HepG2 (cell line): Measurements from ENCODE around the gene LYZL2. TPM values are rescaled to one million over a fixed set of nuclear protein-coding genes. Genes with fewer than 3 reads are reported as not detected.
"Not testable (repeated sequence)": the region's sequence is repeated elsewhere in the genome, so short reads cannot be mapped to it uniquely, and the experiment has no call there.

Experiments used
- ATAC-seq: fragments of 200-7000 bp; cut with Tn5 transposase; 3 replicates; pipeline ENCODE4 v1.9.1; 2020; ENCODE audit warnings: mild to moderate bottlenecking, moderate library complexity
- BruUV-seq: library from RNA; stranded (reverse); fragments of 400-500 nt; replicated peaks from 2 replicates; lab custom pipeline; 2021; lab: Mats Ljungman, UMichigan
- CTCF ChIA-PET: fragments of 300-600 bp; formaldehyde crosslinking; extraction: SDS; loops from one replicate; lab custom pipeline; 2021; ENCODE audit warnings: low total read pairs, inconsistent platforms, low intra/inter-chr PET ratio; lab: Yijun Ruan, JAX
- POLR2A ChIA-PET: fragments of 350-600 bp; sonication (Branson Sonifier 250); formaldehyde crosslinking; loops from one replicate; lab custom pipeline; 2020; ENCODE audit warnings: antibody characterized with exemption, inconsistent platforms; lab: Yijun Ruan, JAX
- DNase-seq: peaks from one replicate; pipeline ENCODE4 v3.0.0-alpha.2; 2015; ENCODE audit warnings: low spot score
- FAIRE-seq: peaks from 3 replicates; lab custom pipeline; 2011; peaks lifted over from hg19 to GRCh38; lab: Jason Lieb, UNC
- H2AFZ ChIP-seq: one replicate; pipeline ENCODE4 v1.6.1; 2011; ENCODE audit warnings: low read length, inconsistent platforms
- H3K27ac ChIP-seq: fragments of 300-600 bp; 3 replicates; pipeline ENCODE4 v1.8.0; 2011; ENCODE audit warnings: mixed run types, mild to moderate bottlenecking, mixed read lengths, low read length, inconsistent platforms; ENCODE audit not compliant: insufficient read depth; ENCODE audit errors: extremely low read length
- H3K27me3 ChIP-seq, 2 experiments: fragments of 200-600 bp in 1 of 2; 2 replicates in 1 of 2; 3 replicates in 1 of 2; pipeline versions ENCODE4 v1.6.0 to v1.8.0; 2011; ENCODE audit warnings: low read length in 2 of 2, mild to moderate bottlenecking in 2 of 2, moderate library complexity in 2 of 2, inconsistent platforms in 1 of 2; ENCODE audit not compliant: insufficient read depth in 2 of 2, control insufficient read depth in 1 of 2
- H3K36me3 ChIP-seq, 2 experiments: fragments of 200-600 bp in 1 of 2; replicated peaks in 1 of 2; 2 replicates in 1 of 2; 3 replicates in 1 of 2; pipeline versions ENCODE4 v1.5.1 to v1.8.0; 2011; ENCODE audit warnings: low read length in 2 of 2, inconsistent platforms in 1 of 2; ENCODE audit not compliant: insufficient read depth in 2 of 2, control insufficient read depth in 1 of 2
- H3K4me1 ChIP-seq: 2 replicates; pipeline ENCODE4 v1.5.1; 2012; ENCODE audit warnings: low read length, inconsistent platforms; ENCODE audit not compliant: insufficient read depth
- H3K4me2 ChIP-seq: 2 replicates; pipeline ENCODE4 v1.6.0; 2011; ENCODE audit warnings: low read depth, low read length, inconsistent platforms
- H3K4me3 ChIP-seq, 3 experiments: fragments of 200-600 bp in 1 of 3; sonication (generic), shearing (Covaris generic) in 1 of 3; replicated peaks in 1 of 3; 2 replicates each; pipeline ENCODE4 v1.5.1; 2011 to 2016; ENCODE audit warnings: low read length in 3 of 3, inconsistent platforms in 2 of 3, low read depth in 2 of 3, mild to moderate bottlenecking in 2 of 3, control low read depth in 1 of 3, mixed read lengths in 1 of 3; ENCODE audit not compliant: insufficient read depth in 1 of 3
- H3K79me2 ChIP-seq: one replicate; pipeline ENCODE4 v1.6.1; 2011; ENCODE audit warnings: low read length, inconsistent platforms; ENCODE audit not compliant: insufficient read depth
- H3K9ac ChIP-seq: 2 replicates; pipeline ENCODE4 v1.6.0; 2011; ENCODE audit warnings: mild to moderate bottlenecking, low read depth, low read length, inconsistent platforms; ENCODE audit not compliant: insufficient read depth
- H3K9me3 ChIP-seq: 2 replicates; pipeline ENCODE4 v1.5.1; 2012; ENCODE audit warnings: mild to moderate bottlenecking, low read length
- H4K20me1 ChIP-seq: 2 replicates; pipeline ENCODE4 v1.6.0; 2011; ENCODE audit warnings: inconsistent platforms, mild to moderate bottlenecking, low read length, moderate library complexity; ENCODE audit not compliant: insufficient read depth
- CCAR2 ChIP-seq: fragments of 200-400 bp; formaldehyde crosslinking; optimal IDR thresholded peaks from 2 replicates; pipeline ENCODE3; 2018; ENCODE audit warnings: low read depth, mild to moderate bottlenecking, low read length, moderate library complexity
- ETS1 ChIP-seq: sonication (generic); formaldehyde crosslinking; IDR thresholded peaks from 2 replicates; pipeline ENCODE4 v1.4.0; 2020; ENCODE audit warnings: missing genetic modification reagents
- HMG20B ChIP-seq: conservative IDR thresholded peaks from 2 replicates; pipeline ENCODE4 v1.6.1; 2016; ENCODE audit warnings: missing genetic modification reagents, missing compliant biosample characterization
- HNRNPH1 ChIP-seq: fragments of 200-400 bp; formaldehyde crosslinking; optimal IDR thresholded peaks from 2 replicates; pipeline ENCODE3; 2017; ENCODE audit warnings: mild to moderate bottlenecking, low read depth, low read length
- MXD1 ChIP-seq: sonication (generic); formaldehyde crosslinking; IDR thresholded peaks from 2 replicates; pipeline ENCODE4 v1.4.0; 2020; ENCODE audit warnings: mild to moderate bottlenecking, missing genetic modification reagents
- PBX2 ChIP-seq: IDR thresholded peaks from 2 replicates; pipeline ENCODE4 v1.6.1; 2016; ENCODE audit warnings: control low read depth
- POLR2A ChIP-seq, 2 experiments: IDR thresholded peaks; 2 replicates each; pipeline ENCODE4 v1.6.1; 2011; ENCODE audit warnings: low read depth in 2 of 2, low read length in 2 of 2, mild to moderate bottlenecking in 1 of 2, moderate library complexity in 1 of 2; ENCODE audit not compliant: insufficient read depth in 1 of 2
- TCF7 ChIP-seq: sonication (generic); IDR thresholded peaks from 2 replicates; pipeline ENCODE4 v1.6.1; 2016; ENCODE audit warnings: antibody characterized with exemption, low read depth
- ZNF235 ChIP-seq: sonication (generic); formaldehyde crosslinking; IDR thresholded peaks from 2 replicates; pipeline ENCODE4 v1.8.1; 2023; ENCODE audit warnings: mild to moderate bottlenecking, missing genetic modification reagents, borderline replicate concordance
- ZNF431 ChIP-seq: sonication (generic); formaldehyde crosslinking; IDR thresholded peaks from 2 replicates; pipeline ENCODE4 v1.9.0; 2022; ENCODE audit warnings: missing genetic modification reagents, low read depth, mild to moderate bottlenecking, borderline replicate concordance
- ZNF800 ChIP-seq: sonication (generic); formaldehyde crosslinking; IDR thresholded peaks from 2 replicates; pipeline ENCODE4 v1.4.0; 2020; ENCODE audit warnings: missing genetic modification reagents
- WGBS: methylation state at CpG from one replicate; pipeline ENCODE4 v1.1.6; 2017; ENCODE audit warnings: low lambda C conversion rate; 5-methylcytosine and 5-hydroxymethylcytosine counted together
- in situ Hi-C: cut with HindIII; loops from 2 replicates; pipeline ENCODE4 v1.10.0; 2017; ENCODE audit warnings: low pct_unique_long_range_greater_than_20kb; ENCODE audit not compliant: extremely low pct_ligation_motif_present
- intact Hi-C: fragments of 100-400 bp; cut with micrococcal nuclease; formaldehyde crosslinking; loops from one replicate; pipeline ENCODE4 v1.10.0; 2022; ENCODE audit not compliant: unreplicated experiment
- polyA plus RNA-seq, 8 experiments: library from polyadenylated mRNA; depleted of rRNA in 3 of 8; stranded (reverse) in 7 of 8; unstranded in 1 of 8; fragments of >200 nt; fragmentation: Illumina TruSeq in 4 of 8; extraction: Trizol in 4 of 8; gene quantifications; 2 replicates each; pipeline versions ENCODE4 v1.2.1 to v1.2.3, GENCODE V29; 2011 to 2016; ENCODE audit warnings: low read depth in 4 of 8, missing spikeins in 1 of 8, mixed read lengths in 1 of 8; ENCODE audit not compliant: insufficient read depth in 1 of 8
- total RNA-seq, 5 experiments: library from RNA; depleted of rRNA; stranded (reverse); fragments of >200 nt; fragmentation: Illumina TruSeq; extraction: Trizol; gene quantifications; 2 replicates each; pipeline ENCODE4 v1.2.3, GENCODE V29; 2016; ENCODE audit warnings: low read depth in 1 of 5

Gene LYZL2
- total and polyA plus RNA-seq, 2 of the 13 experiments (the other 11 are each of a cell fraction or from before 2014, with no cell fraction given), result 0.20 to 0.63 TPM

GRCh38 chr10:30594077-30594476, 35.5 kb downstream of the LYZL2 start:
- WGBS, result 85% methylated on average over 4 of the region's 4 CpGs
- POLR2A ChIA-PET, result no interaction called here
- ATAC-seq (no peak), DNase-seq (no peak), FAIRE-seq (no peak)
- Histone ChIP-seq H3K36me3 (no peaks in the 10 kb centered on the region), H3K9ac (no peak overlapping the region), H3K9me3 (no peaks in the 10 kb centered on the region), H4K20me1 (no peaks in the 10 kb centered on the region), H3K27ac (no peak overlapping the region), H3K79me2 (no peaks in the 10 kb centered on the region), H3K4me3 (no peak overlapping the region), H3K27me3 (no peaks in the 10 kb centered on the region), H3K4me2 (no peak overlapping the region), H3K4me1 (peaks cover 63% of the 10 kb centered on the region), H2AFZ (no peak overlapping the region)
- TF ChIP-seq ZNF235 (CRISPR knock-in tag) (no peak), HMG20B (CRISPR knock-in tag) (no peak), ZNF800 (no peak), TCF7 (no peak), ETS1 (CRISPR knock-in tag) (no peak), MXD1 (no peak), PBX2 (CRISPR knock-in tag) (no peak), ZNF431 (CRISPR knock-in tag) (no peak), POLR2A (IDR thresholded peaks at IDR 0.05; ENCODE audit: insufficient read depth in 1 of 2, low read depth in 2 of 2, low read length in 2 of 2) (no peak), CCAR2 (no peak), HNRNPH1 (no peak)
- CTCF ChIA-PET, result no interaction called here
- intact Hi-C loops, result no loop called here
- BruUV-seq, result no TSS peak
- in situ Hi-C loops, result no loop called here

- H3K27me3 ChIP-seq, H3K79me2 ChIP-seq, H3K27ac ChIP-seq, DNase-seq, H3K4me3 ChIP-seq, FAIRE-seq, H3K9ac ChIP-seq, in situ Hi-C loops, H3K4me2 ChIP-seq, H4K20me1 ChIP-seq, H3K36me3 ChIP-seq, H3K9me3 ChIP-seq, intact Hi-C loops, CTCF ChIA-PET, BruUV-seq: not testable (repeated sequence)
- 18% methylated on average over 2 of the region's 3 CpGs for WGBS
- H2AFZ ChIP-seq, result peak overlapping the region; percentile 25
- peaks cover 68% of the 10 kb centered on the region for H3K4me1 ChIP-seq
- ATAC-seq, result peak; percentile 54
- POLR2A ChIA-PET, result interaction anchor here (2.8 kb wide), 1 partner anchor 13 kb away, joined by 15 read pairs; no protein-coding TSS in a partner anchor
Observed at GRCh38 chr10:30592770-30593169, 36.8 kb downstream of the LYZL2 start.
